Measurements from ENCODE around the gene BBS9.

Gene BBS9

GRCh38 chr7:33395340-33395739 is 266.0 kb downstream of the BBS9 start:
- no peak for TF ChIP-seq CTCF (IDR thresholded peaks at IDR 0.05; ENCODE audit: low read depth, low read length, missing control alignments)
- DNase-seq (ENCODE audit: extremely low read depth, low read depth) = no peak
- H3K4me3 ChIP-seq (replicated peaks; ENCODE audit: low read depth, low read length) = no peak overlapping the region

- no peak for TF ChIP-seq CTCF (IDR thresholded peaks at IDR 0.05; ENCODE audit: low read depth, low read length, missing control alignments)
- no peak for DNase-seq (ENCODE audit: extremely low read depth, low read depth)
- H3K4me3 ChIP-seq (replicated peaks; ENCODE audit: low read depth, low read length) = no peak overlapping the region
These were observed 270.3 kb downstream of the BBS9 start for GRCh38 chr7:33399528-33400213.

GRCh38 chr7:33400214-33400538 is 270.8 kb downstream of the BBS9 start:
- H3K4me3 ChIP-seq (replicated peaks; ENCODE audit: low read depth, low read length) = no peak overlapping the region
- TF ChIP-seq CTCF (IDR thresholded peaks at IDR 0.05; ENCODE audit: low read depth, low read length, missing control alignments) = no peak
- DNase-seq (ENCODE audit: extremely low read depth, low read depth) = no peak

GRCh38 chr7:33410266-33410665 is 280.9 kb downstream of the BBS9 start:
- TF ChIP-seq CTCF (IDR thresholded peaks at IDR 0.05; ENCODE audit: low read depth, low read length, missing control alignments) = no peak
- H3K4me3 ChIP-seq (replicated peaks; ENCODE audit: low read depth, low read length) = no peak overlapping the region
- DNase-seq (ENCODE audit: extremely low read depth, low read depth) = no peak

GRCh38 chr7:33411020-33411419 is 281.7 kb downstream of the BBS9 start:
- TF ChIP-seq CTCF (IDR thresholded peaks at IDR 0.05; ENCODE audit: low read depth, low read length, missing control alignments) = no peak
- H3K4me3 ChIP-seq (replicated peaks; ENCODE audit: low read depth, low read length) = no peak overlapping the region

GRCh38 chr7:33412331-33412730 is 283.0 kb downstream of the BBS9 start:
- no peak for DNase-seq (ENCODE audit: extremely low read depth, low read depth)
- no peak for TF ChIP-seq CTCF (IDR thresholded peaks at IDR 0.05; ENCODE audit: low read depth, low read length, missing control alignments)
- H3K4me3 ChIP-seq (replicated peaks; ENCODE audit: low read depth, low read length) = no peak overlapping the region

More at GRCh38 chr7:33411020-33411419, 281.7 kb downstream of the BBS9 start:
- DNase-seq (ENCODE audit: extremely low read depth, low read depth) = no peak

GRCh38 chr7:33418251-33418701 is 288.9 kb downstream of the BBS9 start:
- TF ChIP-seq CTCF (IDR thresholded peaks at IDR 0.05; ENCODE audit: low read depth, low read length, missing control alignments) = no peak
- DNase-seq (ENCODE audit: extremely low read depth, low read depth) = no peak
- no peak overlapping the region for H3K4me3 ChIP-seq (replicated peaks; ENCODE audit: low read depth, low read length)

Data from HFF-Myc (cell line).